ENCODE data around the gene HSD11B1L.

GRCh38 chr19:5671600-5671999 is 9.2 kb upstream of the HSD11B1L start:
- TF ChIP-seq CTCF (IDR thresholded peaks at IDR 0.05 in 2 of 3, conservative IDR thresholded peaks at IDR 0.05 in 1 of 3; ENCODE audit: borderline replicate concordance in 1 of 3, insufficient read depth in 1 of 3, low read depth in 2 of 3, low read length in 2 of 3), result no peak
- TF ChIP-seq MAX (IDR thresholded peaks at IDR 0.05), result no peak
- TF ChIP-seq POLR2A (IDR thresholded peaks at IDR 0.05; ENCODE audit: borderline replicate concordance, extremely low read depth, insufficient read depth, insufficient read length), result no peak
- TF ChIP-seq JUND (IDR thresholded peaks at IDR 0.05), result no peak
- no peak for TF ChIP-seq EZH2 (IDR thresholded peaks at IDR 0.05)
- no peak for TF ChIP-seq YY1 (IDR thresholded peaks at IDR 0.05; ENCODE audit: extremely low read depth, insufficient replicate concordance, low read depth, low read length)
